GM21786 (cell line): ENCODE results near the gene CHMP4B.

Experiments used
- ATAC-seq: cut with Tn5 transposase; IDR thresholded peaks from one replicate; pipeline ENCODE4 v1.9.1; 2021; ENCODE audit not compliant: unreplicated experiment

The CHMP4B gene

GRCh38 chr20:33837096-33837830, 26.1 kb downstream of the CHMP4B start:
- no peak for ATAC-seq

DNA sequence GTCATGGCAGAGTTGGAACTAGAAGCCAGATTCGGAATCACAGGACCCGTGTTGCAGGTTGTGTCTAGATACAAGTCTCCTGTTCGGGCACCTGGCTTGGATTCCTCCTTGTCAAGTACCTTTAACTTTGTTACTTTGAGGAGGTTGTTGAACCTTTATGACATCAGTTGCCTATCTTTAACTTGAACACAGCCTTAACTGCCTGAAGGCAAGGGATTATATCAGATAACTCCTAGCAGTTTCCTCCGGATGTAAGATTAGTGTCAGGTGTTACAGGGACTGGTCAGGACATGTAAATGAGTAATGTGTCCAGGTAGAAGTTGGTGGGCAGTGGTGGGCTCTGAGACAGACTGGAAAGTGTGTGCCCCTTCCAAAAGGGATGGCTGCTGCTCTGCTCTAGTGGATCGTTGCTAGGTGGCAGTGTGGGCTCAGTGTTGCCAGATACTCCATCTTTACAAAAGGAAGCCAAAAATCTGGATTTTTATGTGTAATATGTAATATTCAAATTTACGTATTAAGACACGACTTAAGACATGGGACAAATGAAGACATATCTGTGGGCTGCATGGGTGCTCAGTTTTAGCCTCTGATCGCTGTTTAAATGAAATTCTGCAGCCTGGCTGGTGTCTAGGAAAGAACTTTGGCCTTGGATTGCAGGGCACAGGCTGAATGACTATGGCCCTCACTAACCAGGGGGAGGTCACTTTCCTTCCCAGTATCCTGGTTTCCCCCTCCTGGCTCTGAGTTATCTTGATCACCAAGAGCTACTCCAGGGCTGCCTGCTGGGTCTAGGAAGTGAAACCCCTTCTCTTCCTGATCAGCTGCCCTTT, 27.1 kb downstream of the CHMP4B start:
- no peak for ATAC-seq

DNA sequence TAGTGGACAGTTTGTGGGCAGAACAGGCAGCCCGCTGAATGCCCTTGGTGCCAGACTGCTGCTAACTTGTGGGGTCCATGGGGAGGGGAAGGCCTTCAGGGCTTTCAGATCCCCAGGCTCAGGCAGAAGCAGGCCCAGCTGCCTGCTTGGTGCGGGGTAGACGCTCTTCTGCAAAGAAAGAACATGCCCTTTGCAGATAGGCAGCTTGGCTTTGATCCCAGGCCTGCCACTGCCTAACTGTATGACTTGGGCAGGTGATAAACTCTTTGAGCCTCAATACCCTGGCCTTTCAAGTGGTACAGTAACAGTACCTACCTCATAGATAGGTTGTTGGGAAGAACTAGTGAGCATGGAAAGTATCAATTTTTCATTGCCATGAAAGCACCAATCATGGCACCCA, 28.4 kb downstream of the CHMP4B start:
- no peak for ATAC-seq

GRCh38 chr20:33840160-33840559, 29.0 kb downstream of the CHMP4B start:
- no peak for ATAC-seq

DNA sequence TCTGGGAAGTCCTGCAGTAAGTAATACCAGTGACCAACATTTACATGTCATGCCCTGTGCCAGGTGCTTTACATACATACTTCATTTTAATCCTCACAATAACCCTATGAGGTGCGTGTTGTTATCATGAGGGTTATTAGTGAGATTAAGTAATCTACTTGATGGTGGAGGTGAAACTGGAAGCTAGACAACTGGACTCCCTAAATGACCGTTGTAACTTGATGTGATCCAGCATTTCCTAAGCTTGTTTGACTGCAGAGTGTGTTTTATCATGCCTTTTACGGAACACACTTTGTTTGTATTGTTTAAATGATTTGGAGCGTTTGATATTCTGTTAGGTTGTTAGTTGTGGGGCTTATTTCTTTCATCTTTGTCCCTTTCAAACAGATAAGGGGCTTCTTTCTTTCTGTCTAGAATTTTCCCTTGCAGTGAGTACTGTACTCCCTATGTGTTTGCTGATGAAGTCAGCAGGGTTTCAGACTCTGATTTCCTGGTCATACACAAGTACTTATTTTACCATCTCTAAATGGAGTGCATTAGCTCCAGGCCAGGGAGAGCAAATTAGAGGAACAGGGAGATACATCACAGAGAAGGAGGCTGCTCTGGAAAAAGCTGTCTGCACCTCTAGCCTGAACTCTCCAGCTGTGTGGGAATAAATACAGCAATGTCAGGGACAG, 29.7 kb downstream of the CHMP4B start:
- ATAC-seq, result no peak

GRCh38 chr20:33841436-33841799, 30.3 kb downstream of the CHMP4B start:
- ATAC-seq, result no peak

- no peak for ATAC-seq
Measured at GRCh38 chr20:33842346-33842745, 31.2 kb downstream of the CHMP4B start.

GRCh38 chr20:33843050-33843449, 31.9 kb downstream of the CHMP4B start:
- no peak for ATAC-seq

- ATAC-seq, result no peak
Measured at GRCh38 chr20:33843854-33844253, 32.7 kb downstream of the CHMP4B start.

- no peak for ATAC-seq
Measured at GRCh38 chr20:33846291-33846935, 35.3 kb downstream of the CHMP4B start.

DNA sequence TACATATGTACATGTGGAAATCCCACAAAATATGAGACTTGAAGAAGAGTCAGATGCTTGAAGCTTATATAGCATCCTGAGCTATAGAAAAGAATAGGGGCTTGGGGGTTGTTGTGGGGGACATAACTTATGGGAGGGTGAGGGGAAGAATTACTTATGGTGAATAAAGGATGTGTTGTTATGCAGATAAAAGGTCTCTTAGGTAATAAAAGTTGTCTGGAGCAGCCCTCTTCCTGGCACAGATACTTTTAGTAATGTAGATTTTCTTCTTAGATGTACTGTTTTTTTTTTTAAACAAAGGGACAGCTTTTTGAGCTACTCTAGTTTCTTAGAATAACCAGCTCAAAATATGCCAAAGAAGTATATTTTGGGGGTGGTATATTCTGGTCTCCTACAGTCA, 35.9 kb downstream of the CHMP4B start:
- no peak for ATAC-seq

GRCh38 chr20:33848391-33848790, 37.2 kb downstream of the CHMP4B start:
- ATAC-seq, result no peak

DNA sequence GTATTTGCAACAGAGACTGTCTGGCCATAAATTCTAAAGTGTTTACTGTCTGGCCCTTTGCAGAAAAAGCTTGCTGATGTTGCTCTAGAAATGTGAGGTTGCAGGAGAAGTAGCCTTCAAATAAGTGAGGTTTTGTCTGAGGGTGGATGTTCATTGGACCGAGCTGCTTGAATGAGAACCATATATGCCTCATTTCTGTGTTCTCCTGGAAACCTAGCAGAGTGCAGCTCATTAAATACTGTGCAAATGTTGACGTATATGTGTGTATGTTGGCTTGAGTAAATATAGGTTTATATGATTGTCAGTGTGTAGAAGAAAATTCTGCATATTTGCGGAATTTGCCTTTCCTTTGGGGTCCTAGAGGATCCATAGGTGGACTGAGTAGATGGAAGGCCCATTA, 39.0 kb downstream of the CHMP4B start:
- ATAC-seq, result no peak

DNA sequence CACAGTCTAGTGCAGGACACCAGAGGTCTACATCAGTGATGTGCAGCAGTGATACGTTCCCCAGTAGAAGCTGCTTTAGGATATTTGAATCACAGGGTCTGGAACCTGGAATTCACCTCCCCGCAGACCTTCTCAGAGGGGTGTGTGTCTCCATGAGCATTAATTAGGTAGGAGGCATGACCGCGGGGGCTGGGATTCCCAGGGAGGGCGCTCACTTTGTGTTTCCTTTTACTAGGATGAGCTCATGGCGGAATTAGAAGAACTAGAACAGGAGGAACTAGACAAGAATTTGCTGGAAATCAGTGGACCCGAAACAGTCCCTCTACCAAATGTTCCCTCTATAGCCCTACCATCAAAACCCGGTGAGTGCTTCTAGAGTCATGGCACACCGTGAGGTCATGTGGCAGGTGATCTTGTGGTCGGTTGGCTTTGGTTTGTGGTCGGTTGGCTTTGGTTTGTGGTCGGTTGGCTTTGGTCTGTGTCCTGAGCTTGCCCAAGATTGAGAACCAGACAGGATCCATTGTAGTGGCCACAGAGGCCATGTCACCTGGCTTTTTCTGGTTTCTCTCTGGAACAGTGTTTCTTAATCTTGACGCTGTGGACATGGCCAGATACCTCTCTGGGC, 40.8 kb downstream of the CHMP4B start:
- ATAC-seq, result no peak

GRCh38 chr20:33852626-33853506, 41.7 kb downstream of the CHMP4B start:
- ATAC-seq, result no peak

DNA sequence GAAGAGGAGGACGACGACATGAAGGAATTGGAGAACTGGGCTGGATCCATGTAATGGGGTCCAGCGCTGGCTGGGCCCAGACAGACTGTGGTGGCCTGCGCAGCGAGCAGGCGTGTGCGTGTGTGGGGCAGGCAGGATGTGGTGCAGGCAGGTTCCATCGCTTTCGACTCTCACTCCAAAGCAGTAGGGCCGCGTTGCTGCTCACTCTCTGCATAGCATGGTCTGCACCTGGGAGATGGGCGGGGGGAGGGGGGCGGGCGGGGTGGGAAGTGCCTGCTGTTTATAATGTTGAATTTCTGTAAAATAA, 42.3 kb downstream of the CHMP4B start:
- no peak for ATAC-seq

DNA sequence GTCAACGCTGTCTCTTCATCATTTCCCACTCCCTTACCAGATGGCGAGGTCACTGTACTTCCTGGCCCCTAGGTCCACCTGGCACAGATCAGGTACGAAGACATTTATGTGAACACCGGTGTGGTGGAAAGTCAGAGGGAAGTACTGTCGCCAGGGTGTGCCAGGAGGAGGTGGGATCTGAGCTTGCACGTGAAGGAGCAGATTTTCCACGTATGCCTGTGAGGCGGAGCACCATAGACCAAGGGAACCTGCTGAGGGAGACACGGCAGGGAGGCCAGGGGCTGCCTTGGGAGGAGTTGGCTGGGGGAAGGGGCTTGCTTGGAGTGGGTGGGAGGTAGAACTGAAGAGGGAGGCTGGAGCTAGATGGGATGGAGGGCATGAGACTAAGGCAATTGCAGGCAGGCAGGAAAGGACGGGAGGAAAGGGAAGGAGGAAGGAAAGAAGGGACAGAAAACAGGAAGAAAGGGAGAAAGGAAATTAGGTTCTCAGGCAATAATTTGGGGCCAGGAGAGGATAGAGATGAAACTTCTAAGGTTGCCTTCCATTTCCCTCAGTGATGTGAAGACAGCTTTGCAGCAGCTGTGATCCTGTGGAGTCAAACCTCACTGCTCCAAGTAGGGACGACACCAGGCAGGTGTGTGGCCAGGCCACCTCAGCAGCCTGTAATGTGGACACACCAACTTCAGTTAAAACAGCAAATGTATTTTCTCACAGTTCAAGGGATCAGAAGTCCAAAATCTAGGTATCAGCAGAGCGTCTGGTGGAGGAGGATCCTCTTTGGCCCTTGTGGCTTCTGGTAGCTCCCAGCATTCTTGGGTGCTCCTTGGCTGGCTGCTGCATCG, 46.8 kb downstream of the CHMP4B start:
- no peak for ATAC-seq

GRCh38 chr20:33858666-33859065, 47.5 kb downstream of the CHMP4B start:
- ATAC-seq, result no peak

DNA sequence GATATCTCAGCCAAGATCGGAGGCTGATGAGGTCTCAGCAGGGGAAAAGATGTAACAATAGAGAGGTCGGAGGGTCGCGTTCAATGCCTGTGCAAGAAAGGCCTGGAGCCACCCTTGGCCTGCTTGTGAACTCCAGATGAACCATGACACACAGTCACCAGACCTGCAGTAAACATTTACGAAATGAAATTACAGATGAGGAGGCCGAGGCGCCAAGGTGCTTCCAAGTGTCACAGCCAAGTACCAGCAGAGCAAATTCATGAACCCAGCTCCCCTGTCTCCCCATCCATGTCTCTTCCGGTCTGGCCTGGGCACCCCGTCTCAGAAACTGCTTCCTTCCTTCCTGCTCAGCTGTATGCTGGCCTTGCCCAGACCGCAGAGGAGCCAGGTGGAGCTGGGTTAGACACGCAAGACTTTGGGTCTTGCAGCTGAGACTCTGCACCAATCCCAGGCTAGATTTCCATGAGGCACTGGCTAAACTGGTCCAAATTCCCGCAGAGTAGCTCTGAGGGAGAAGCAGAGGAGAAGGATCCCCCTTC, 48.1 kb downstream of the CHMP4B start:
- no peak for ATAC-seq
